GM18519 (cell line): Measurements from ENCODE around the gene TBCD.
"Not testable (repeated sequence)": the region's sequence is repeated elsewhere in the genome, so short reads cannot be mapped to it uniquely, and the experiment has no call there.

Experiments
- ATAC-seq: cut with Tn5 transposase; IDR thresholded peaks from one replicate; pipeline ENCODE4 v1.9.1; 2021; ENCODE audit warnings: mild to moderate bottlenecking, moderate library complexity; ENCODE audit not compliant: unreplicated experiment, low FRiP score

The TBCD gene

GRCh38 chr17:82963104-82963950, 211.5 kb downstream of the TBCD start:
- no peak for ATAC-seq

GRCh38 chr17:82964451-82964850, 212.6 kb downstream of the TBCD start:
- ATAC-seq = not testable (repeated sequence)

DNA sequence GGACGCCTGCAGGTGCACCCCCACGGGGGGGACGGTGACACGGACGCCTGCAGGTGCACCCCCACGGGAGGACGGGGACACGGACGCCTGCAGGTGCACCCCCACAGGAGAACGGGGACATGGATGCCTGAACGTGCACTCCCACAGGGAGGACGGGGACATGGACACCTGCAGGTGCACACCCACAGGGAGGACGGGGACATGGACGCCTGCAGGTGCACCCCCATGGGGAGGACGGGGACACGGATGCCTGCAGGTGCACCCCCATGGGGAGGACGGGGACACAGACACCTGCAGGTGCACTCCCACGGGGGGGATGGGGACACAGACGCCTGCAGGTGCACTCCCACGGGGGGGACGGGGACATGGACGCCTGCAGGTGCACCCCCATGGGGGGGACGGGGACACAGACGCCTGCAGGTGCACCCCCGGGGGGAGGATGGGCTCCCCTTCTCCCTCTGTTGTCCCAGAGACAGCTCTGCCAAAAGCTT, 213.0 kb downstream of the TBCD start:
- ATAC-seq = no peak

- ATAC-seq = no peak
Observed at GRCh38 chr17:82965371-82965770, 213.5 kb downstream of the TBCD start.

DNA sequence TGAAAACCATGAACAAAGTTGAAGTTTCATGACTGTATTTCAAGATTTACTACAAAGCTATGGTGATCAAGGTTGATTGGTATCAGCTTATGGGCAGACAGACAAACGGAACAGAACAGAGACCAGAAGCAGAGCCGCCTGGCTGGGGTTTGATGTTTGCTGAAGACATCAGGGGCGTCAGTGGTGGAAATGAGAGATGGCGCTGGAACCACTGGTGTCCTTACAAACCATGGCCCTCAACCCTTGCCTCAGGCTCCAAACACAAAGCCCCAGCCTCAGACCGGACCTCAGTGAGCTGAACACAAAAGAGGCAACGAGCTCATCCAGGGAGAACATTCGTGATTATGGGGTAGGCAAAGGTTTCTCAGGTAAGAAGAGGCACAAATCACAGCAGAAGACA, 214.6 kb downstream of the TBCD start:
- ATAC-seq = no peak

- no peak for ATAC-seq
Observed at GRCh38 chr17:82967268-82968032, 215.6 kb downstream of the TBCD start.

DNA sequence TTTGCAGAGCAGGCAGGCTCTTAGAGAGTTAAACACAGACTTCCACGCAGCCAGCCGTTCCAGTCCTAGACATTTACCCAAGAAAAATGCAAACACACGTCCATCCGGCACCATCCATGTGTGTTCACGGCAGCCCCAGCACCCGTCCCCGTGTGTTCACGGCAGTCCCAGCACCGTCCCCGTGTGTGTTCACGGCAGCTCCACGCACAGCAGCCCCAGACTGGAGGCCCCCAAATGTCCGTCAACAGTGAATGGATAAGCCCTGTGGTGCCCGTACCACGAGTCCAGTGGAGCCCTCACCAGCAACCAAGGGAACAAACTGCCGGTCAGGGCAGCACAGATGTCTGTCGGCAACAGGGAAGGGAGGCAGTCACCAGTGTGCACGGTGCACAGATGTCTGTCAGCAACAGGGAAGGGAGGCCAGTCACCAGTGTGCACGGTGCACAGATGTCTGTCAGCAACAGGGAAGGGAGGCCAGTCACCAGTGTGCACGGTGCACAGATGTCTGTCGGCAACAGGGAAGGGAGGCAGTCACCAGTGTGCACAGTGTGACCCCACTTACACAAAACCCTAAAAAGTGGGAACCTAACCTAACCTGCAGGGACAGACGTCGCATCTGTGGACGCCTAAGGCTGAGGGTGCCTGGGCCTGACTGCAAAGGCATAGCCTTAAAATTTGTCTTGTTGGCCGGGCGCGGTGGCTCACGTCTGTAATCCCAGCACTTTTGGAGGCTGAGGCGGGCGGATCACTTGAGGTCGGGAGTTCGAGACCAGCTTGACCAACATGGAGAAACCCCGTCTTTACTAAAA, 216.4 kb downstream of the TBCD start:
- not testable (repeated sequence) for ATAC-seq

DNA sequence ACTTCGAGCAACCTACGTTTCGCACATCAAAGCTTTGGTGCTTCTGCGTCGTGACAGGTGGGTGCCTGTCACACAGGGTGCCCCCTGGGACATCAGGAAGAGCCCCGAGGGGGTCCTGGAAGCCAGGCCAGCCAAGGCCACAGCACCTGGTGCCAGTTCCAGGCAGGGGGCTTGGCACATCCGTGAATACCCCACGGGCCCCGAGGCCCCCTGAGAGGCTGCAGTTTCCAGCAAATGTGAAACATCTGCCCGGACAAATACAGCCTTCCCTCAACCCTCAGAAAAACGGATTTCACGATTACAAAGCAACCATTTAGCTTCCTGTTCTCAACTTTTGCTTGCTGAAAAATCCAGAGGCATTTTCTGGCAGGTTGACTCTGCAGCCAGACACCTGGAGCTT, 218.2 kb downstream of the TBCD start:
- no peak for ATAC-seq

DNA sequence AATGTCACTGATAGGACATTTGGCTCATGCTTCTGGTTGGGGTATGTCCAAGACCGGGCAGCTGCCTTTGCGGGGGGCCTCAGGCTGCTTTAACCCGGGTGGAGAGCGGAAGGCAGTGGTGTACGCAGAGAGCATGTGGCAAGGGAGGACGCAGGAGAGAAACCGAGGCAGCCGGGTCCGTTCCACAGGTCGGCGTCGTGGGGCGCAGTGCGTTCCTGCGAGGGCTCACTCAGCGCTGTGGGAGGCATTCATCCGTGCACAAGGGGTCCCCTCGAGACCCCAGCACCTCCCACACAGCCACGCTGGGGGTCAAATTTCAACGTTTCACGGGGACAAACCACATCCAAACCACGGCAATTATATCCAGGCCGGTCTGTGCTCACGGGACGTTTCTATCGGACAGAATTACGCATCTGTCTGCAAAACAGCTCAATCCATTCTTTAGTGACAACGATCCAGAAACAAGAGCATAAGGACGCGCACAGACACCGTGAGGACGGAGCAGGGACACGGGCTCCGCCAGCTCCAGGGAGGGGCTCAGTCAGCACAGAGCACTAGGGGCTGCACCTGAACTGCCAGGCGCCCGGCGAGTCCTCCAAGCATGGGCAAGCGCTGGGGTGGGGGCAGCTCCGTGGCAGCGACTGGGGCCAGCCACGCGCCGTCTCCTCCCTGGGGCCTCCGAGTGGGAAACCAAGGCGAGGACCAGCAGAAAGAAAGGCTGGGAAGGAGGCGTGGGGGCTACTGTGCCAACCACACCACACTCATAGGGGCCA, 219.1 kb downstream of the TBCD start:
- ATAC-seq = no peak

DNA sequence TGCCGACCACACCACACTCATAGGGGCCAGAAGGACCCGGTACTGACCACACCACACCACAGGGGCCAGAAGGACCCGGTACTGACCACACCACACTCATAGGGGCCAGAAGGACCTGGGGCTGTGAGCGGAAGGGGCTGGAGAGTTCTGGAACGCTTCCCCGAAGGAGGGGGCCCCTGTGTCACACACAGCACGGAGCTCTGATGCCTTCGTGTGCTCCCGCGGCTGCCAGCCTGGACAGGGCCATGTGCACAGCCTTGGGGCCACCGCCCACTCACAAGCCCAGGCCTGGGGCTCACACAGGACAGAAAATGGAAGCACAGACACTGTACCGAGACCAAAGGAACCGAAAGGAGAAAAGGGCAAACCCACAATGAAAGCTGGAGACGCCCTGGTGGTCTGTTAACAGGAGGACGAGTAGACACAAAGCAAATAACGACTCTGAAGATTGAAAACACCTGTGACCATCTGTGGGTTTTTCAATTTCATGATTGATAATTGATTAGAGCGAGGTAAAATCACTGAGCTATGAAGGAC, 221.0 kb downstream of the TBCD start:
- ATAC-seq = no peak

DNA sequence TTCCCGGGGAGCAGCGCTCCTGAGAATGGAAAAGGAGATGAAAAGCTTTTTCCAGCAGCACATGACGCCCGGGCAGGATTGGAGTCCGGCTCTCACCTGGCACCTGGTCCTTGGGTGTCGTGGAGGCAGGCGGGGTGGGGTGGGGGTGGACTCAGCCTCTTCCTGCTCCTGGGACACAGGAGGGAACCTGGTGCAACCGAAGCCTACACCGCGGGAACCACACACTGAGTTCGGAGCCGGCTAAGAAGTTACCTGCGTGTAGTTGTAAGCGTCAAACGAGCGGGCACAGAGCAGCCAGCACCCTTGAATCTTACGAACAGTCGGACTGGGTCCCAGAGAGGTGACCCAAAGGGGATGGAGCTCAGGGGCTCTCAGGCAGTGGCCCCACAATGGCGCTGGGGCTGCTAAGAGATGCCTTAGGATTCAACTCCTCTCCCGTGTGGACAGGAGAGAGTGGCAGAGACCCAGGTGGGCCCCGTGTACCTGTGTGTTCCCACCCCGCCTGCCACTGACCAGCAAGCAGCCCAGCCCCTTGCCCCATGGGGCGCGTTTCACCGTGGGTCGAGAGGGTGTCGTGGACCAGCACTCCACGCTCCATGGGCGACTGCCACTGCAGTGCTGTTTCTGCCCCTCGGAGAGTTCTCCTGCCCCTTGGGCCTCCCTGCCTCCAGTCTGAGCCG, 221.7 kb downstream of the TBCD start:
- ATAC-seq = no peak

DNA sequence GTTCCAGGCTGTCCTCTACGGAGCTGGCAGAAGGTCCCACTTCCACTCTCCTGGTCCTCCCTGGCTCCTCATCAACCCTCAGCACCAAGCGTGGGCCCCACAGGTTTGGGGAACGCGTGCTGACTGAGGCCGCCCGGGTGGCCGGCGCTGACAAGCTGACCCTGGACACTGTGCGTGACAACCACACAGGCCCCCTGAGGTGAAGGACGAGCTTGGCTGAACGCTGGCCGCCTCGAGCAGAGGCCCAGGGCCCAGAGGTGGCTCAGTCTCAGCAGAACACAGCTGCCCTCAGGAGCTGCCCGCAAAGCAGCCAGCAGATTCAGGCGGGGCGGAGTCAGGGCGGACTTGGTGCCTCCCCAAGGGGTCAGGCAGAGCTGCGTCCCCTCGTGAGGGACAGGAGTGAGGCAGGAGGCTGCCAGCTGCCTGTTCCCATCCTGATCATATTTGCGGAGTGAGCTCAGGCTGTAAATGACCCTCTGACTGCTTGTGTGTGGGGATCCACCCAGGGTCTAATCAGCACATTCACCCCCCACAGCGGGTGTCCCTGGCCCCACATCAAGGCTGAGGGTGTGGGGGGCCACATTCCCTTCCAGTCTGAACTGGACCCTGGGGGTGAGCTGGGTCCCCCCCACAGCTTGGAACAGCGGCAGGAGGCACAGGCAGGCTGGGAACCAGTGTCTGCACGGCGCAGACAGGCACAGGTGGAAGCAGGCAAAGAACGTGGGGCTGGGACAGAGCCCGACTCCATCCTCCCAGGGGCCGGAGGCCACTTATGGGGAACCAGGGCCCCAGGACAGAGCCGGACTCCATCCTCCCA, 222.5 kb downstream of the TBCD start:
- no peak for ATAC-seq

DNA sequence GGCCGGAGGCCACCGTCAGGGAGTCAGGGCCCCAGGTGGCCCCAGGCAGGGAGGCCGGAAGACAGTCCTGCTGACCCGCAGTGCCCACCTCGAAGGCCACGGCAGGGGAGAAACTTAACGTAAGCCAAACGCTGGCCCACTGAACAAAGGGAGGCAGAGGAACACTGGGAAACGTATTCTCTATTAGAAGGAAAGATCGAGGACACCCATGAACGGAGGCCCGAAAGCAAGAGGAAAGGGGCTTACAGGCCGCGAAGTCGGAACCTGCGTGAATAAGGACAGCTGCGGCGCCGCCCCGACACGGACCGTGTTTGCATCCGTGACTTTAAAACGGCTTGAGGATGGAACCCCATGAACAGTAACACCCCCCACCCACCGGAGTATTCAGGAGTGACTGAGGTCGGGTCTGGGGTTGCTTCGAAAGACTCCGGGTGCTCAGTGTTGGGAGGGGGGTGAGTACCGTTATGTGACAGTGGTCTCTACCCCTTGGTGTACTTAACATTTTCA, 225.2 kb downstream of the TBCD start:
- ATAC-seq = no peak

DNA sequence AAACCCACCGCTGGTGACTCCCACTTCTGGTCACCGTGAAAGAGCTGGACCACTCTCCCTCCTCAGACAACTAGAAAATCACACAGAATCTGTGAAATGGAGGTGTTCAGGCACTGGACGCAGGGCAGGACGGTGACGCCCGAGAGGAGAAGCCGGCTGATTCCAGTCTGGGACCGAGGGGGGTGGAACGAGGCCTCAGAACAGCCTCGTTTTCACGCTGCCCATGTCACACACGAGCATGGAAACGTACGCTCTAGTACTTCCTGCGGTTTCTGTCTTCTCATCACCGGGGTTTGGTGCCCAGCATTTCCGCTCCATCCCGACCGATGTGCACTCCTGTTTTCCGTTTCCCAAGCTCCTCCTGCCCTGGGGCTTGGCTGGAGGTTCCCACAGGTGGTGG, 225.7 kb downstream of the TBCD start:
- no peak for ATAC-seq

- ATAC-seq = no peak
Observed at GRCh38 chr17:82978765-82979349, 227.0 kb downstream of the TBCD start.

DNA sequence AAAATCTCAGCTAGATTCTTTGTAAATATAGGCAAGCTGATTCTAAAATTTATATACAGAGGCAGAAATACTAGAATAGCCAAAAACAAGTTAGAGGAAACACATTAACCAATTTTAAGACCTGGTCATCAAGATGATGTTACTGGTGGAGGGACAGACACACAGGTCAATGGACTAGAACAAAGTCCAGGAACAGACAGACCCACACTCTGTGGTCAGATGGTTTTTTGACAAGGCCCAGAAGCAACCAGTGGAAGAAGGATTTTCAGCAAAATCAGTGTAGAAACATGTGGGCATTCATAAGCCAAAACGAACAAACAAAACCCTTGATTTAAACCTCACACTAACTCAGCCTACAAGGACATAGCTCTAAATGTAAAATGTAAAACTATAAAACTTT, 227.9 kb downstream of the TBCD start:
- no peak for ATAC-seq

DNA sequence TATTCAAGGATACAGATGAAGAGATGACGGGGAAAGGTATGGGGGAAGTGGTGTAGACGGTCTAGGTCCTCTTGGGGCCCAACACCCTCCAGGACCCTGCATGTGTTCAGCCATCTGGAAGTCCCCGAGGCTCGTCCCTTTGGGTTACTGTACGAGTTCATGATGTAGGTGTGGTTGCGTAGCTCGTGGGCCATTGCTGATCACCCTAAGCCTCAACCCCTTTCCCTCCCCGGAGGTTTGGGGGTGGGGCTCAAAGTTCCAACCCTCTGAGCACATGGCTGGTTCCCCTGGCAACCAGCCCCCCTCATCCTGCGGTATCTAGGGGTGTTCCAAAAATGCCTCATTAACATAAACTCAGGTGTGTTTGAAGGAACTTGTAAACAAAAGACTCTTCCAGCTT, 228.8 kb downstream of the TBCD start:
- no peak for ATAC-seq
